Heart left ventricle (tissue), 16 donors: ENCODE results near the gene KRT1. TPM values are rescaled to one million over a fixed set of nuclear protein-coding genes. Genes with fewer than 3 reads are reported as not detected.

Experiments
- ATAC-seq, 4 donors: fragments of 200-7000 bp; cut with Tn5 transposase; one replicate each; pipeline ENCODE4 v1.9.1; 2020 to 2022; ENCODE audit warnings: moderate library complexity in 4 of 4, mild to moderate bottlenecking in 3 of 4, moderate number of reproducible peaks in 1 of 4
- DNase-seq, 5 donors: peaks; one replicate each; pipeline ENCODE4 v3.0.0-alpha.2; 2020
- H3K27ac ChIP-seq, 12 donors: fragments of 200-600 bp; sonication (generic) in 4 of 12; one replicate each; pipeline versions ENCODE4 v1.5.0 to v1.8.0; 2016 to 2022; ENCODE audit warnings: mild to moderate bottlenecking in 2 of 12
- H3K27me3 ChIP-seq, 9 donors: fragments of 200-600 bp; sonication (generic) in 2 of 9; one replicate each; pipeline versions ENCODE4 v1.5.1 to v1.8.0; 2016 to 2022; ENCODE audit warnings: mild to moderate bottlenecking in 3 of 9
- H3K36me3 ChIP-seq, 9 donors: fragments of 200-600 bp; sonication (generic) in 2 of 9; one replicate each; pipeline versions ENCODE4 v1.5.0 to v1.8.0; 2018 to 2022; ENCODE audit warnings: mild to moderate bottlenecking in 2 of 9
- H3K4me1 ChIP-seq, 12 donors: fragments of 200-600 bp; sonication (generic) in 4 of 12; one replicate each; pipeline versions ENCODE4 v1.5.0 to v1.8.0; 2016 to 2022; ENCODE audit warnings: mild to moderate bottlenecking in 3 of 12
- H3K4me3 ChIP-seq, 12 donors: fragments of 200-600 bp; sonication (generic) in 4 of 12; one replicate each; pipeline versions ENCODE4 v1.5.0 to v1.8.0; 2017 to 2022; ENCODE audit warnings: mild to moderate bottlenecking in 9 of 12, moderate library complexity in 4 of 12
- H3K9me3 ChIP-seq, 12 donors: fragments of 200-600 bp; sonication (generic) in 4 of 12; one replicate each; pipeline versions ENCODE4 v1.5.0 to v1.8.0; 2016 to 2022; ENCODE audit warnings: mild to moderate bottlenecking in 1 of 12
- CTCF ChIP-seq, 12 donors: fragments of 200-600 bp; sonication (generic) in 4 of 12; IDR thresholded peaks; one replicate each; pipeline versions ENCODE4 v1.5.0 to v1.8.0; 2018 to 2022; ENCODE audit warnings: antibody characterized with exemption in 12 of 12, mild to moderate bottlenecking in 5 of 12
- POLR2A ChIP-seq, 2 donors: fragments of 450-650 bp; IDR thresholded peaks; one replicate each; pipeline ENCODE4 v1.6.1; 2017; ENCODE audit warnings: antibody characterized with exemption in 2 of 2, mild to moderate bottlenecking in 2 of 2, moderate library complexity in 2 of 2
- WGBS, 4 donors: extraction: QIAGEN DNeasy Blood & Tissue Kit in 2 of 4; methylation state at CpG; one replicate each; pipeline versions ENCODE4 v1.1.5 to v1.1.7; 2013 to 2018; 5-methylcytosine and 5-hydroxymethylcytosine counted together
- intact Hi-C, 10 donors: fragments of 100-400 bp; cut with DNase I; formaldehyde crosslinking; loops; one replicate each; pipeline versions ENCODE4 v1.11.1 to v1.14.2; 2022
- polyA plus RNA-seq, 2 donors: library from polyadenylated mRNA; stranded (reverse); fragments of 200-250 nt; gene quantifications; one replicate each; pipeline ENCODE4 v1.2.3, GENCODE V29; 2013
- total RNA-seq, 9 donors: library from RNA; depleted of rRNA in 2 of 9; stranded (reverse); fragments of >200 nt in 2 of 9; fragmentation: NEBNext Ultra II Directional in 3 of 9; extraction: Animal tissue kit (Norgen Biotek cat#: 25700) in 3 of 9; gene quantifications; one replicate each; pipeline versions ENCODE4 v1.1.0 to v1.2.4, GENCODE V29; 2016 to 2023
- donor health status: ischemic (EF 13 %, LVEDD 7.1; RV severe dilation, severe dysfunction).
- donor health status: healthy with polysubstance abuse.
- donor health status: DM: no; HTN: yes; CAD: no.
- donor health status: DM: no; HTN: no; CAD: no.
- donor health status: ischemic (EF 25% LVEDD 6.9; RV normal size, moderate dysfunction).
- donor health status: ischemic (EF 25% LVEDD 5.7; RV mildly dilated, moderate dysfunction).
- donor health status: healthy.
- donor health status: DM: yes; HTN: yes; CAD: no.
- donor health status: ischemic (EF 35%, LVEDD 5.7; RV mildly dilated, moderate dysfunction).
- donor health status: nonischemic (EF 11% LVEDD 7.7; RV severe dilation, severe dysfunction).
- donor health status: DM: yes; HTN: yes; CAD: no.
- donor health status: PGD.
- donor health status: ischemic (EF 29% LVEDD 5.4; RV normal size, mild dysfunction).
- donor health status: nonischemic (EF 23%, LVEDD 6.1; RV moderate dilation, normal function).

KRT1 gene
- total and polyA plus RNA-seq, 11 donors, result 0.35 TPM; not detected in 10

GRCh38 chr12:52630008-52630500, 50.2 kb downstream of the KRT1 start:
- peaks cover 0 to 13% (median 0%) of the 10 kb centered on the region in 9 donors for H3K27me3 ChIP-seq
- H3K4me3 ChIP-seq, result no peak overlapping the region
- no peak for TF ChIP-seq CTCF (IDR thresholded peaks at IDR 0.05)
- TF ChIP-seq POLR2A (IDR thresholded peaks at IDR 0.05), result no peak
- H3K36me3 ChIP-seq, result no peaks in the 10 kb centered on the region
- no peak for ATAC-seq
- H3K9me3 ChIP-seq, result no peaks in the 10 kb centered on the region
- no peak for DNase-seq
- H3K27ac ChIP-seq, result no peak overlapping the region
- intact Hi-C loops, result no loop called here
- 74 to 85% (median 79%) methylated on average over 7 of the region's 7 CpGs for WGBS, 4 donors
- H3K4me1 ChIP-seq, result peaks cover 0 to 3% (median 0%) of the 10 kb centered on the region in 12 donors

GRCh38 chr12:52629281-52630007, 50.8 kb downstream of the KRT1 start:
- no peak overlapping the region for H3K4me3 ChIP-seq
- no peaks in the 10 kb centered on the region for H3K9me3 ChIP-seq
- H3K27me3 ChIP-seq, result peaks cover 0 to 14% (median 0%) of the 10 kb centered on the region in 9 donors
- no peak for TF ChIP-seq POLR2A (IDR thresholded peaks at IDR 0.05)
- no peak for TF ChIP-seq CTCF (IDR thresholded peaks at IDR 0.05)
- intact Hi-C loops, result no loop called here
- ATAC-seq (no peak), DNase-seq (no peak)
- WGBS, 4 donors, result 81 to 88% (median 82%) methylated on average over 10 to 12 of the region's 12 CpGs
- peaks cover 0 to under 1% (median 0%) of the 10 kb centered on the region in 12 donors for H3K4me1 ChIP-seq
- no peak overlapping the region for H3K27ac ChIP-seq
- no peaks in the 10 kb centered on the region for H3K36me3 ChIP-seq

- Histone ChIP-seq H3K27me3 (peaks cover 0 to 16% (median 0%) of the 10 kb centered on the region in 9 donors), H3K36me3 (no peaks in the 10 kb centered on the region), H3K4me1 (no peaks in the 10 kb centered on the region), H3K27ac (no peak overlapping the region), H3K9me3 (peaks cover 0 to 4% (median 0%) of the 10 kb centered on the region in 12 donors), H3K4me3 (no peak overlapping the region)
- DNase-seq, result no peak
- no peak for TF ChIP-seq POLR2A (IDR thresholded peaks at IDR 0.05)
- no peak for TF ChIP-seq CTCF (IDR thresholded peaks at IDR 0.05)
- ATAC-seq, result no peak
- 56 to 81% (median 72%) methylated on average over 2 of the region's 2 CpGs for WGBS, 4 donors
- intact Hi-C loops, result no loop called here
These were observed 51.4 kb downstream of the KRT1 start for GRCh38 chr12:52628841-52629240.

- intact Hi-C loops, result no loop called here
- Histone ChIP-seq H3K36me3 (no peaks in the 10 kb centered on the region), H3K27ac (no peak overlapping the region), H3K4me1 (no peaks in the 10 kb centered on the region), H3K4me3 (no peak overlapping the region), H3K9me3 (peaks cover 0 to 8% (median 0%) of the 10 kb centered on the region in 12 donors), H3K27me3 (peaks cover 0 to 16% (median 0%) of the 10 kb centered on the region in 9 donors)
- WGBS, 4 donors, result 75 to 87% (median 81%) methylated on average over 4 of the region's 4 CpGs
- ATAC-seq (no peak), DNase-seq (no peak)
- no peak for TF ChIP-seq POLR2A (IDR thresholded peaks at IDR 0.05)
- no peak for TF ChIP-seq CTCF (IDR thresholded peaks at IDR 0.05)
These were observed 52.1 kb downstream of the KRT1 start for GRCh38 chr12:52628111-52628507.
